HepG2 (cell line): Measurements from ENCODE around the gene ATF6. TPM values are rescaled to one million over a fixed set of nuclear protein-coding genes. Genes with fewer than 3 reads are reported as not detected.
A peak's percentile ranks its signal among the peaks of the same experiment; 100 is the strongest.

Experiments
- BRD4 ChIP-seq: sonication (generic); formaldehyde crosslinking; IDR thresholded peaks from 2 replicates; pipeline ENCODE4 v1.4.0; 2020; ENCODE audit warnings: missing genetic modification reagents
- CEBPB ChIP-seq: IDR thresholded peaks from 2 replicates; pipeline ENCODE4 v1.6.1; 2011; ENCODE audit warnings: low read depth, low read length, improper control_type of control experiment, borderline replicate concordance
- CREBL2 ChIP-seq: sonication (generic); formaldehyde crosslinking; IDR thresholded peaks from 2 replicates; pipeline ENCODE4 v1.8.1; 2023; ENCODE audit warnings: missing genetic modification reagents, mild to moderate bottlenecking, borderline replicate concordance
- DMAP1 ChIP-seq: IDR thresholded peaks from 2 replicates; pipeline ENCODE4 v1.6.1; 2016
- FOXA3 ChIP-seq: IDR thresholded peaks from 2 replicates; pipeline ENCODE4 v1.6.1; 2016; ENCODE audit warnings: missing genetic modification reagents, missing compliant biosample characterization
- IKZF1 ChIP-seq: fragments of 450-650 bp; IDR thresholded peaks from 2 replicates; pipeline ENCODE4 v1.7.1; 2016
- ISL2 ChIP-seq: sonication (generic); formaldehyde crosslinking; IDR thresholded peaks from 2 replicates; pipeline ENCODE4 v1.5.0; 2020; ENCODE audit warnings: missing genetic modification reagents
- KAT2B ChIP-seq: fragments of 150-350 bp; IDR thresholded peaks from 2 replicates; pipeline ENCODE4 v1.6.1; 2014; ENCODE audit warnings: low read depth, low read length, borderline replicate concordance
- MAFF ChIP-seq: IDR thresholded peaks from 2 replicates; pipeline ENCODE4 v1.6.1; 2011; ENCODE audit warnings: low read depth, low read length, improper control_type of control experiment
- MBD4 ChIP-seq: IDR thresholded peaks from 2 replicates; pipeline ENCODE4 v1.6.1; 2012; ENCODE audit warnings: low read length, inconsistent platforms, borderline replicate concordance
- REPIN1 ChIP-seq: sonication (generic); formaldehyde crosslinking; IDR thresholded peaks from 2 replicates; pipeline ENCODE4 v1.8.0; 2022; ENCODE audit warnings: missing genetic modification reagents, low read depth, mild to moderate bottlenecking, borderline replicate concordance
- RERE ChIP-seq: IDR thresholded peaks from 2 replicates; pipeline ENCODE4 v1.6.1; 2016; ENCODE audit warnings: low read depth, missing genetic modification reagents, missing compliant biosample characterization
- RXRA ChIP-seq: sonication (generic); formaldehyde crosslinking; IDR thresholded peaks from 2 replicates; pipeline ENCODE4 v1.5.1; 2020; ENCODE audit warnings: missing genetic modification reagents
- SMAD3 ChIP-seq: sonication (generic); formaldehyde crosslinking; IDR thresholded peaks from 2 replicates; pipeline ENCODE4 v1.4.0; 2020; ENCODE audit warnings: missing genetic modification reagents
- SOX13 ChIP-seq, 3 experiments: fragments of 450-650 bp in 1 of 3; sonication (generic) in 1 of 3; formaldehyde crosslinking in 1 of 3; IDR thresholded peaks in 2 of 3; conservative IDR thresholded peaks in 1 of 3; 2 replicates each; pipeline versions ENCODE4 v1.5.0 to v1.6.1; 2016 to 2020; ENCODE audit warnings: antibody characterized with exemption in 1 of 3, mild to moderate bottlenecking in 1 of 3, missing compliant biosample characterization in 1 of 3, missing genetic modification reagents in 1 of 3, moderate library complexity in 1 of 3
- STAG1 ChIP-seq: sonication (generic); formaldehyde crosslinking; IDR thresholded peaks from 2 replicates; pipeline ENCODE4 v1.4.0; 2020; ENCODE audit warnings: missing genetic modification reagents
- TBP ChIP-seq: sonication (generic); formaldehyde crosslinking; IDR thresholded peaks from 2 replicates; pipeline ENCODE4 v1.5.0; 2020; ENCODE audit warnings: missing genetic modification reagents
- YY1 ChIP-seq: IDR thresholded peaks from 2 replicates; pipeline ENCODE4 v1.6.1; 2011; ENCODE audit warnings: low read length, low read depth, moderate library complexity, mild to moderate bottlenecking; ENCODE audit not compliant: insufficient read depth, insufficient replicate concordance
- ZBTB43 ChIP-seq: sonication (generic); formaldehyde crosslinking; conservative IDR thresholded peaks from 2 replicates; pipeline ENCODE4 v1.4.0; 2020; ENCODE audit warnings: missing genetic modification reagents
- ZNF337 ChIP-seq: sonication (generic); formaldehyde crosslinking; IDR thresholded peaks from 2 replicates; pipeline ENCODE4 v1.5.1; 2020; ENCODE audit warnings: missing genetic modification reagents, low read depth, mild to moderate bottlenecking, borderline replicate concordance
- ZNF557 ChIP-seq: sonication (generic); formaldehyde crosslinking; IDR thresholded peaks from 2 replicates; pipeline ENCODE4 v1.4.0; 2020; ENCODE audit warnings: missing genetic modification reagents
- ZNF567 ChIP-seq: sonication (generic); formaldehyde crosslinking; IDR thresholded peaks from 2 replicates; pipeline ENCODE4 v1.8.1; 2023; ENCODE audit warnings: mild to moderate bottlenecking, missing genetic modification reagents, borderline replicate concordance
- ZNF580 ChIP-seq: IDR thresholded peaks from 2 replicates; pipeline ENCODE4 v1.6.1; 2016; ENCODE audit warnings: low read depth, borderline replicate concordance
- ZNF605 ChIP-seq: sonication (generic); formaldehyde crosslinking; IDR thresholded peaks from 2 replicates; pipeline ENCODE4 v1.8.0; 2022; ENCODE audit warnings: mild to moderate bottlenecking, missing genetic modification reagents
- ZNF768 ChIP-seq: sonication (generic); formaldehyde crosslinking; IDR thresholded peaks from 2 replicates; pipeline ENCODE4 v1.4.0; 2020; ENCODE audit warnings: missing genetic modification reagents
- polyA plus RNA-seq, 8 experiments: library from polyadenylated mRNA; depleted of rRNA in 3 of 8; stranded (reverse) in 7 of 8; unstranded in 1 of 8; fragments of >200 nt; fragmentation: Illumina TruSeq in 4 of 8; extraction: Trizol in 4 of 8; gene quantifications; 2 replicates each; pipeline versions ENCODE4 v1.2.1 to v1.2.3, GENCODE V29; 2011 to 2016; ENCODE audit warnings: low read depth in 4 of 8, missing spikeins in 1 of 8, mixed read lengths in 1 of 8; ENCODE audit not compliant: insufficient read depth in 1 of 8
- total RNA-seq, 5 experiments: library from RNA; depleted of rRNA; stranded (reverse); fragments of >200 nt; fragmentation: Illumina TruSeq; extraction: Trizol; gene quantifications; 2 replicates each; pipeline ENCODE4 v1.2.3, GENCODE V29; 2016; ENCODE audit warnings: low read depth in 1 of 5

Gene ATF6
- total and polyA plus RNA-seq, 2 of the 13 experiments (the other 11 are each of a cell fraction or from before 2014, with no cell fraction given): 13.2 to 14.5 TPM

GRCh38 chr1:161726473-161727255 is 39.5 kb upstream of the ATF6 start (continued):
- no peak for TF ChIP-seq RERE (CRISPR knock-in tag)
- no peak for TF ChIP-seq KAT2B
- TF ChIP-seq REPIN1: no peak
- TF ChIP-seq ZNF557 (CRISPR knock-in tag): no peak
- TF ChIP-seq YY1: no peak
- TF ChIP-seq ZBTB43 (CRISPR knock-in tag): no peak
- no peak for TF ChIP-seq TBP (CRISPR knock-in tag)
- no peak for TF ChIP-seq CREBL2 (CRISPR knock-in tag)
- TF ChIP-seq RXRA (CRISPR knock-in tag): peak; percentile 50; the same call in 1 of the 2 replicates
- TF ChIP-seq CEBPB: no peak
- no peak for TF ChIP-seq ZNF337 (CRISPR knock-in tag)
- no peak for TF ChIP-seq ZNF605
- TF ChIP-seq MBD4: no peak
- TF ChIP-seq DMAP1 (CRISPR knock-in tag): no peak
- no peak for TF ChIP-seq FOXA3 (CRISPR knock-in tag)
- no peak for TF ChIP-seq MAFF
- TF ChIP-seq ZNF580: no peak
- no peak for TF ChIP-seq SOX13 (IDR thresholded peaks at IDR 0.05)
- no peak for TF ChIP-seq SOX13 (CRISPR knock-in tag; conservative IDR thresholded peaks at IDR 0.05 in 1 of 2, IDR thresholded peaks at IDR 0.05 in 1 of 2)
- TF ChIP-seq SMAD3 (CRISPR knock-in tag): no peak
- 0 out of 2 replicates have a peak, but pooled peaks have one; percentile 21 for TF ChIP-seq ISL2 (CRISPR knock-in tag)
- TF ChIP-seq BRD4: no peak; the same call in 1 of the 2 replicates
- TF ChIP-seq ZNF567 (CRISPR knock-in tag): no peak
- TF ChIP-seq ZNF768 (CRISPR knock-in tag): no peak; the same call in 1 of the 2 replicates
- no peak for TF ChIP-seq IKZF1
- no peak for TF ChIP-seq STAG1
